Osteoblast (primary cell): ENCODE measurements around the gene COBLL1. TPM values are rescaled to one million over a fixed set of nuclear protein-coding genes. Genes with fewer than 3 reads are reported as not detected.

Experiments
- DNase-seq: peaks from one replicate; pipeline ENCODE4 v3.0.0; 2011; ENCODE audit warnings: low spot score, mixed read lengths; ENCODE audit not compliant: insufficient read length; ENCODE audit errors: missing footprints
- H2AFZ ChIP-seq: 2 replicates; pipeline ENCODE4 v1.6.0; 2011; ENCODE audit warnings: mild to moderate bottlenecking, low read length
- H3K27ac ChIP-seq: 2 replicates; pipeline ENCODE4 v1.5.1; 2011; ENCODE audit warnings: mild to moderate bottlenecking, low read depth, low read length, moderate library complexity
- H3K27me3 ChIP-seq: 2 replicates; pipeline ENCODE4 v1.6.0; 2012; ENCODE audit warnings: mild to moderate bottlenecking, control low read depth, inconsistent platforms, low read length, moderate library complexity; ENCODE audit not compliant: insufficient read depth
- H3K36me3 ChIP-seq: 2 replicates; pipeline ENCODE4 v1.5.1; 2011; ENCODE audit warnings: mild to moderate bottlenecking, low read length, control low read depth, moderate library complexity; ENCODE audit not compliant: insufficient read depth
- H3K4me1 ChIP-seq: 2 replicates; pipeline ENCODE4 v1.5.1; 2011; ENCODE audit warnings: mild to moderate bottlenecking, low read length, control low read depth, moderate library complexity; ENCODE audit not compliant: insufficient read depth
- H3K4me2 ChIP-seq: 2 replicates; pipeline ENCODE4 v1.6.0; 2011; ENCODE audit warnings: mild to moderate bottlenecking, low read length; ENCODE audit not compliant: insufficient read depth
- H3K4me3 ChIP-seq: fragments of 200-600 bp; sonication (generic); 3 replicates; pipeline ENCODE4 v1.5.1; 2012; ENCODE audit warnings: mild to moderate bottlenecking, low read length, inconsistent platforms; ENCODE audit not compliant: insufficient read depth
- H3K79me2 ChIP-seq: 2 replicates; pipeline ENCODE4 v1.6.0; 2012; ENCODE audit warnings: mild to moderate bottlenecking, low read length, control low read depth, inconsistent platforms; ENCODE audit not compliant: insufficient read depth
- H3K9me3 ChIP-seq: 2 replicates; pipeline ENCODE4 v1.5.1; 2011; ENCODE audit warnings: low read depth, low read length, control low read depth
- H4K20me1 ChIP-seq: 2 replicates; pipeline ENCODE4 v1.6.0; 2012; ENCODE audit warnings: mild to moderate bottlenecking, low read length, control low read depth; ENCODE audit not compliant: insufficient read depth
- CTCF ChIP-seq: IDR thresholded peaks from 2 replicates; pipeline ENCODE4 v1.5.1; 2011; ENCODE audit warnings: mild to moderate bottlenecking, low read depth, low read length, moderate library complexity; ENCODE audit errors: extremely low read depth
- total RNA-seq: library from RNA; depleted of rRNA; stranded (reverse); fragments of >200 nt; gene quantifications from 2 replicates; pipeline ENCODE4 v1.2.3, GENCODE V29; 2012

COBLL1 gene
- total RNA-seq, 1 donor: 10.9 TPM

- no peak overlapping the region for H3K4me2 ChIP-seq
- no peaks in the 10 kb centered on the region for H3K79me2 ChIP-seq
- no peak overlapping the region for H2AFZ ChIP-seq
- H3K27ac ChIP-seq: no peak overlapping the region
- H3K36me3 ChIP-seq: no peaks in the 10 kb centered on the region
- no peak overlapping the region for H3K4me3 ChIP-seq
- no peak for TF ChIP-seq CTCF
- H4K20me1 ChIP-seq: no peaks in the 10 kb centered on the region
- no peaks in the 10 kb centered on the region for H3K27me3 ChIP-seq
- H3K4me1 ChIP-seq: no peaks in the 10 kb centered on the region
- no peak for DNase-seq
- H3K9me3 ChIP-seq: no peaks in the 10 kb centered on the region
Observed at GRCh38 chr2:164773635-164774034, 68.0 kb downstream of the COBLL1 start.

- H3K4me2 ChIP-seq: no peak overlapping the region
Observed at GRCh38 chr2:164773091-164773490, 68.5 kb downstream of the COBLL1 start.

GRCh38 chr2:164771897-164772296 lies 69.7 kb downstream of the COBLL1 start:
- Histone ChIP-seq H3K27ac (no peak overlapping the region), H3K4me3 (no peak overlapping the region)

More at GRCh38 chr2:164773091-164773490, 68.5 kb downstream of the COBLL1 start:
- Histone ChIP-seq H3K9me3 (no peaks in the 10 kb centered on the region), H3K4me1 (no peaks in the 10 kb centered on the region), H4K20me1 (no peaks in the 10 kb centered on the region), H3K27me3 (no peaks in the 10 kb centered on the region), H3K4me3 (no peak overlapping the region), H2AFZ (no peak overlapping the region), H3K27ac (no peak overlapping the region), H3K36me3 (no peaks in the 10 kb centered on the region), H3K79me2 (no peaks in the 10 kb centered on the region)
- no peak for DNase-seq
- no peak for TF ChIP-seq CTCF

GRCh38 chr2:164770421-164770916 lies 71.2 kb downstream of the COBLL1 start:
- no peak overlapping the region for H3K4me2 ChIP-seq

More at GRCh38 chr2:164771897-164772296, 69.7 kb downstream of the COBLL1 start:
- H2AFZ ChIP-seq: no peak overlapping the region
- no peak for DNase-seq
- H3K36me3 ChIP-seq: no peaks in the 10 kb centered on the region
- no peaks in the 10 kb centered on the region for H3K9me3 ChIP-seq
- no peaks in the 10 kb centered on the region for H4K20me1 ChIP-seq
- no peaks in the 10 kb centered on the region for H3K27me3 ChIP-seq
- H3K4me2 ChIP-seq: no peak overlapping the region
- no peaks in the 10 kb centered on the region for H3K79me2 ChIP-seq
- H3K4me1 ChIP-seq: no peaks in the 10 kb centered on the region
- no peak for TF ChIP-seq CTCF

More at GRCh38 chr2:164770421-164770916, 71.2 kb downstream of the COBLL1 start:
- no peak for TF ChIP-seq CTCF
- Histone ChIP-seq H3K79me2 (no peaks in the 10 kb centered on the region), H3K4me1 (no peaks in the 10 kb centered on the region), H3K27me3 (no peaks in the 10 kb centered on the region), H4K20me1 (no peaks in the 10 kb centered on the region), H3K36me3 (no peaks in the 10 kb centered on the region), H3K27ac (no peak overlapping the region), H2AFZ (no peak overlapping the region), H3K9me3 (no peaks in the 10 kb centered on the region), H3K4me3 (no peak overlapping the region)
- DNase-seq: no peak
